ENCODE measurements around the gene RBKS.

RBKS gene

GRCh38 chr2:27738349-27739057 lies 151.7 kb downstream of the RBKS start:
- Histone ChIP-seq H3K9me3 (ENCODE audit: insufficient read depth, low read length) (no peaks in the 10 kb centered on the region), H3K27me3 (ENCODE audit: low read depth, low read length) (no peaks in the 10 kb centered on the region), H3K9ac (ENCODE audit: low read length) (no peak overlapping the region), H3K27ac (ENCODE audit: low read length) (no peak overlapping the region), H3K4me3 (ENCODE audit: low read length) (no peak overlapping the region), H3K4me2 (ENCODE audit: low read length) (no peak overlapping the region), H3K79me2 (ENCODE audit: low read length) (no peaks in the 10 kb centered on the region), H2AFZ (ENCODE audit: low read depth, low read length) (no peak overlapping the region), H3K4me1 (ENCODE audit: low read length) (no peaks in the 10 kb centered on the region), H4K20me1 (ENCODE audit: insufficient read depth, low read length) (no peaks in the 10 kb centered on the region), H3K36me3 (replicated peaks; ENCODE audit: low read depth, low read length) (no peaks in the 10 kb centered on the region)
- TF ChIP-seq CTCF (IDR thresholded peaks at IDR 0.05; ENCODE audit: low read depth, low read length) (no peak), EZH2phosphoT487 (IDR thresholded peaks at IDR 0.05; ENCODE audit: low read depth) (no peak)

- no peak overlapping the region for H3K4me2 ChIP-seq (ENCODE audit: low read length)
Measured at GRCh38 chr2:27737676-27738348, 152.4 kb downstream of the RBKS start.

GRCh38 chr2:27736890-27737204 lies 153.3 kb downstream of the RBKS start:
- Histone ChIP-seq H3K36me3 (replicated peaks; ENCODE audit: low read depth, low read length) (no peaks in the 10 kb centered on the region), H3K4me2 (ENCODE audit: low read length) (no peak overlapping the region), H3K27ac (ENCODE audit: low read length) (no peak overlapping the region), H3K9me3 (ENCODE audit: insufficient read depth, low read length) (no peaks in the 10 kb centered on the region), H3K9ac (ENCODE audit: low read length) (no peak overlapping the region), H2AFZ (ENCODE audit: low read depth, low read length) (no peak overlapping the region), H3K27me3 (ENCODE audit: low read depth, low read length) (no peaks in the 10 kb centered on the region), H3K4me1 (ENCODE audit: low read length) (no peaks in the 10 kb centered on the region), H3K79me2 (ENCODE audit: low read length) (no peaks in the 10 kb centered on the region), H4K20me1 (ENCODE audit: insufficient read depth, low read length) (no peaks in the 10 kb centered on the region), H3K4me3 (ENCODE audit: low read length) (no peak overlapping the region)
- no peak for TF ChIP-seq CTCF (IDR thresholded peaks at IDR 0.05; ENCODE audit: low read depth, low read length)
- TF ChIP-seq EZH2phosphoT487 (IDR thresholded peaks at IDR 0.05; ENCODE audit: low read depth): no peak

More at GRCh38 chr2:27737676-27738348, 152.4 kb downstream of the RBKS start:
- H4K20me1 ChIP-seq (ENCODE audit: insufficient read depth, low read length): no peaks in the 10 kb centered on the region
- TF ChIP-seq CTCF (IDR thresholded peaks at IDR 0.05; ENCODE audit: low read depth, low read length) (no peak), EZH2phosphoT487 (IDR thresholded peaks at IDR 0.05; ENCODE audit: low read depth) (no peak)
- no peak overlapping the region for H3K4me3 ChIP-seq (ENCODE audit: low read length)
- no peak overlapping the region for H2AFZ ChIP-seq (ENCODE audit: low read depth, low read length)
- H3K9me3 ChIP-seq (ENCODE audit: insufficient read depth, low read length): no peaks in the 10 kb centered on the region
- H3K27ac ChIP-seq (ENCODE audit: low read length): no peak overlapping the region
- no peaks in the 10 kb centered on the region for H3K4me1 ChIP-seq (ENCODE audit: low read length)
- no peaks in the 10 kb centered on the region for H3K36me3 ChIP-seq (replicated peaks; ENCODE audit: low read depth, low read length)
- no peaks in the 10 kb centered on the region for H3K79me2 ChIP-seq (ENCODE audit: low read length)
- H3K27me3 ChIP-seq (ENCODE audit: low read depth, low read length): no peaks in the 10 kb centered on the region
- no peak overlapping the region for H3K9ac ChIP-seq (ENCODE audit: low read length)

GRCh38 chr2:27736031-27736889 lies 153.9 kb downstream of the RBKS start:
- H3K27ac ChIP-seq (ENCODE audit: low read length): no peak overlapping the region
- H3K4me1 ChIP-seq (ENCODE audit: low read length): no peaks in the 10 kb centered on the region
- H3K4me2 ChIP-seq (ENCODE audit: low read length): no peak overlapping the region
- TF ChIP-seq EZH2phosphoT487 (IDR thresholded peaks at IDR 0.05; ENCODE audit: low read depth): no peak
- no peak for TF ChIP-seq CTCF (IDR thresholded peaks at IDR 0.05; ENCODE audit: low read depth, low read length)
- no peak overlapping the region for H3K4me3 ChIP-seq (ENCODE audit: low read length)
- H3K27me3 ChIP-seq (ENCODE audit: low read depth, low read length): no peaks in the 10 kb centered on the region
- H2AFZ ChIP-seq (ENCODE audit: low read depth, low read length): no peak overlapping the region
- H3K9me3 ChIP-seq (ENCODE audit: insufficient read depth, low read length): no peaks in the 10 kb centered on the region
- no peaks in the 10 kb centered on the region for H3K36me3 ChIP-seq (replicated peaks; ENCODE audit: low read depth, low read length)
- H4K20me1 ChIP-seq (ENCODE audit: insufficient read depth, low read length): no peaks in the 10 kb centered on the region
- no peak overlapping the region for H3K9ac ChIP-seq (ENCODE audit: low read length)
- H3K79me2 ChIP-seq (ENCODE audit: low read length): no peaks in the 10 kb centered on the region
